ENCODE data around the gene COL23A1. TPM values are rescaled to one million over a fixed set of nuclear protein-coding genes. Genes with fewer than 3 reads are reported as not detected.

Gene COL23A1
- total RNA-seq, 1 experiment from 2014 or later: 15.0 TPM

DNA sequence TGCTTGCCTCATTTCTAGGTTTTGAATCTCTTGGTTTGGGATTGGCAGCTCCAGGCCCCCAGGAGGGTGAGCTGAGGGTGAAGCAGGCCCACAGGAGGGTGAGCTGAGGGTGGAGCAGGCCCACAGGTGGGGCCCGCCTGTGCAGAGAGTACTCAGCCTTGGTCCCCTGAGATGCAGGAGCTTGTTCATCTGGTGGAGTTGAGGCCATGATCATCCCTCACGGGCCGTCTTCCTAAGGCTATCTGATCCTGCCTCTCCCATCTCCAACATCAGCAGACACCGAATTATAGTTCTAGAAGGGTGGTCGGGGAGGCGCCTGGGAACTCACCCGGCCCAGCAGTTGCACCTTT is 225.9 kb downstream of the COL23A1 start (continued):
- TF ChIP-seq NFYB (CRISPR knock-in tag; conservative IDR thresholded peaks at IDR 0.05; ENCODE audit: low read depth) (no peak), HMGA2 (CRISPR knock-in tag; IDR thresholded peaks at IDR 0.05) (no peak)

DNA sequence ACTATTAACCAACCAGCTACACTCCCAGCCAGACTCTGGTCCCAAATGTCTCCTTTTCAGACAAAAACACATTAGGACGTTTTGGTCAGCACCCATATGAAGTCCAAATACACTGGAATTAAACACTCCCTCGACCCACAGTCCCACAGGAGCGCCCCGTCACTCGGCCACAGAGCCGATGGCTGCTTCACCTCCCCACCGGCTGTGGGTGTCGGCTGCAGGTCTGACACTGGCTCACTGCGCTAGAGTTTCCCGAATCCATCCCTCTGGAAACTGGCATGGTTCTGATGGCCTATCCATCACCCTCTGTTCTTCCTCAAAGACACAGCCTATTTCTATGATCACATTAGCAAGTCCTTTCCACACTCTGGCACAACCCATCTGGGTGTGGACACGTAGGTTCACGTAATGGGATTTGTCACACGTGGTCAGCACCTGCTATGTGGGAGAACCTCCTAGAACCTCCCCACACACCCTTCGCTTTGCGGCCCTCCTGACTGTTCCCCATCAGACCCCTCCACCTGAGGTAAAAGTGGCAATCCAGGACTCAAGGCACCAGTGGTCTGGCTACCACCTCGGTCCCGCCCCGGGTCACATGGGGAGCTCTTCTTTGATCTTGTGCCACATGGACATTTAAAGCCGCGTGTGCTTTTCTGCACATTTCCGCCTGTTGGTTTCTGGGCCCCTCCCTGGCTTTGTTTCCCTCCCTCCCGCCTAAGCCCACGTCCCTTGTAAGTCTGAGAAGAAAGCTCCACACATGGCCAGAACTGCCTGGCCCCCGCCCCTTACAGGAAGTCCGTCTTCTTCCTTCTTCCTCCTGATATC is 226.5 kb downstream of the COL23A1 start:
- H3K4me3 Mint-ChIP-seq: no peak overlapping the region
- TF ChIP-seq SMAD3 (CRISPR knock-in tag; IDR thresholded peaks at IDR 0.05; ENCODE audit: borderline replicate concordance): no peak
- ChIA-PET POLR2A (no interaction called here), CTCF (no interaction called here)
- H3K4me1 Mint-ChIP-seq: peaks cover 22% of the 10 kb centered on the region
- H3K36me3 Mint-ChIP-seq: no peaks in the 10 kb centered on the region; the same call in 1 of the 2 replicates
- ATAC-seq: no peak
- 0 out of 2 replicates have a peak overlapping the region, but pooled peaks have one; percentile 14 for H3K27ac Mint-ChIP-seq
- H3K9me3 Mint-ChIP-seq: no peaks in the 10 kb centered on the region
- no peaks in the 10 kb centered on the region for H3K27me3 Mint-ChIP-seq (ENCODE audit: low read depth)
- DNase-seq (ENCODE audit: low spot score): no peak

DNA sequence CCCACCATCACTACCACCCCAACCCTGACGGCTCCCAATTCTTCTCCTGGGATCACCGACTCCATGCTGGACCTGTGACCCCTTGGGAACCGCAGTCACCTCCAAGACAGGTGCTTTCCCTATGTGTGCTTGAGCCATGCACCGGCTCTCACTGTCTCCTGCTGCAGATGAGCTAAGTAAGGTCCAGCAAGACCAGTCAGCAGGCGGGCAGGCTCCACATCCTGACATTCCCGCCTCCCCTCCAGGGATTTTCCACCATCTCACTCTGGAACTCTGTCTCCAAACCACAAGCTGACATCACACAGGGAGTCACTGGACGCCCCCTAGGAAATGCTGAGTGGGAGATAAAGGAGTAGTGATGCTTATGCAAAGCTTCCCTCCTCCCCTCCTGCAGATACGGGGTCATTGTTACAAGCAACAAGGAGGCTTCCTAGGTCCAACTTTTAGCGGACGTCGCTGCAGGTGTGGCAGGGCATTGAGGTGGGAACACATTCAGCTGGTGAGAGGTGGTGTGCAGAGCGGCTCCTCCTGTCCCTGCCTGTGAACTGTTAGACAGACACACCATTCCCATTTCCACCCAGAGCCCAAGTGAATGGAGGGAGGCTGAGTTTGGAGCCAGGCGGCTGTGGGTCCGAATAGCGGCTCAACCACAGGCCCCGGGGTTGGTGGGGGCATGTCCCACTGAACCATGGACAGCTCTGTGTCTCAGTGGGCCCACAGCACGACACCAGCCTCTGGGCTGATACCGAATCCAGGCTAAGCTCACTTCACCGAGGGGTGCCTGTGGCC is 228.3 kb downstream of the COL23A1 start:
- no peak for DNase-seq (ENCODE audit: low spot score)
- Mint-ChIP-seq H3K27me3 (ENCODE audit: low read depth) (no peaks in the 10 kb centered on the region), H3K27ac (peak overlapping the region; percentile 26; the same call in 1 of the 2 replicates), H3K9me3 (peaks cover 9% of the 10 kb centered on the region), H3K4me1 (peaks cover 34% of the 10 kb centered on the region), H3K36me3 (no peaks in the 10 kb centered on the region), H3K4me3 (no peak overlapping the region)
- POLR2A ChIA-PET: no interaction called here
- TF ChIP-seq ZNF232 (CRISPR knock-in tag; IDR thresholded peaks at IDR 0.05): no peak
- no peak for TF ChIP-seq ZNF121 (CRISPR knock-in tag; IDR thresholded peaks at IDR 0.05)
- TF ChIP-seq GTF2I (CRISPR knock-in tag; conservative IDR thresholded peaks at IDR 0.05): no peak
- TF ChIP-seq, protein P1, sequence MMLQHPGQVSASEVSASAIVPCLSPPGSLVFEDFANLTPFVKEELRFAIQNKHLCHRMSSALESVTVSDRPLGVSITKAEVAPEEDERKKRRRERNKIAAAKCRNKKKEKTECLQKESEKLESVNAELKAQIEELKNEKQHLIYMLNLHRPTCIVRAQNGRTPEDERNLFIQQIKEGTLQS (CRISPR knock-in tag; conservative IDR thresholded peaks at IDR 0.05): no peak
- TF ChIP-seq, protein P2, sequence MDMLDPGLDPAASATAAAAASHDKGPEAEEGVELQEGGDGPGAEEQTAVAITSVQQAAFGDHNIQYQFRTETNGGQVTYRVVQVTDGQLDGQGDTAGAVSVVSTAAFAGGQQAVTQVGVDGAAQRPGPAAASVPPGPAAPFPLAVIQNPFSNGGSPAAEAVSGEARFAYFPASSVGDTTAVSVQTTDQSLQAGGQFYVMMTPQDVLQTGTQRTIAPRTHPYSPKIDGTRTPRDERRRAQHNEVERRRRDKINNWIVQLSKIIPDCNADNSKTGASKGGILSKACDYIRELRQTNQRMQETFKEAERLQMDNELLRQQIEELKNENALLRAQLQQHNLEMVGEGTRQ (CRISPR knock-in tag; IDR thresholded peaks at IDR 0.05): no peak
- no peak for TF ChIP-seq NFATC4 (CRISPR knock-in tag; IDR thresholded peaks at IDR 0.05)
- no peak for TF ChIP-seq SP1 (CRISPR knock-in tag; conservative IDR thresholded peaks at IDR 0.05)
- TF ChIP-seq, protein P3, sequence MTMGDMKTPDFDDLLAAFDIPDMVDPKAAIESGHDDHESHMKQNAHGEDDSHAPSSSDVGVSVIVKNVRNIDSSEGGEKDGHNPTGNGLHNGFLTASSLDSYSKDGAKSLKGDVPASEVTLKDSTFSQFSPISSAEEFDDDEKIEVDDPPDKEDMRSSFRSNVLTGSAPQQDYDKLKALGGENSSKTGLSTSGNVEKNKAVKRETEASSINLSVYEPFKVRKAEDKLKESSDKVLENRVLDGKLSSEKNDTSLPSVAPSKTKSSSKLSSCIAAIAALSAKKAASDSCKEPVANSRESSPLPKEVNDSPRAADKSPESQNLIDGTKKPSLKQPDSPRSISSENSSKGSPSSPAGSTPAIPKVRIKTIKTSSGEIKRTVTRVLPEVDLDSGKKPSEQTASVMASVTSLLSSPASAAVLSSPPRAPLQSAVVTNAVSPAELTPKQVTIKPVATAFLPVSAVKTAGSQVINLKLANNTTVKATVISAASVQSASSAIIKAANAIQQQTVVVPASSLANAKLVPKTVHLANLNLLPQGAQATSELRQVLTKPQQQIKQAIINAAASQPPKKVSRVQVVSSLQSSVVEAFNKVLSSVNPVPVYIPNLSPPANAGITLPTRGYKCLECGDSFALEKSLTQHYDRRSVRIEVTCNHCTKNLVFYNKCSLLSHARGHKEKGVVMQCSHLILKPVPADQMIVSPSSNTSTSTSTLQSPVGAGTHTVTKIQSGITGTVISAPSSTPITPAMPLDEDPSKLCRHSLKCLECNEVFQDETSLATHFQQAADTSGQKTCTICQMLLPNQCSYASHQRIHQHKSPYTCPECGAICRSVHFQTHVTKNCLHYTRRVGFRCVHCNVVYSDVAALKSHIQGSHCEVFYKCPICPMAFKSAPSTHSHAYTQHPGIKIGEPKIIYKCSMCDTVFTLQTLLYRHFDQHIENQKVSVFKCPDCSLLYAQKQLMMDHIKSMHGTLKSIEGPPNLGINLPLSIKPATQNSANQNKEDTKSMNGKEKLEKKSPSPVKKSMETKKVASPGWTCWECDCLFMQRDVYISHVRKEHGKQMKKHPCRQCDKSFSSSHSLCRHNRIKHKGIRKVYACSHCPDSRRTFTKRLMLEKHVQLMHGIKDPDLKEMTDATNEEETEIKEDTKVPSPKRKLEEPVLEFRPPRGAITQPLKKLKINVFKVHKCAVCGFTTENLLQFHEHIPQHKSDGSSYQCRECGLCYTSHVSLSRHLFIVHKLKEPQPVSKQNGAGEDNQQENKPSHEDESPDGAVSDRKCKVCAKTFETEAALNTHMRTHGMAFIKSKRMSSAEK (CRISPR knock-in tag; IDR thresholded peaks at IDR 0.05; ENCODE audit: borderline replicate concordance): no peak
- TF ChIP-seq, protein P4, sequence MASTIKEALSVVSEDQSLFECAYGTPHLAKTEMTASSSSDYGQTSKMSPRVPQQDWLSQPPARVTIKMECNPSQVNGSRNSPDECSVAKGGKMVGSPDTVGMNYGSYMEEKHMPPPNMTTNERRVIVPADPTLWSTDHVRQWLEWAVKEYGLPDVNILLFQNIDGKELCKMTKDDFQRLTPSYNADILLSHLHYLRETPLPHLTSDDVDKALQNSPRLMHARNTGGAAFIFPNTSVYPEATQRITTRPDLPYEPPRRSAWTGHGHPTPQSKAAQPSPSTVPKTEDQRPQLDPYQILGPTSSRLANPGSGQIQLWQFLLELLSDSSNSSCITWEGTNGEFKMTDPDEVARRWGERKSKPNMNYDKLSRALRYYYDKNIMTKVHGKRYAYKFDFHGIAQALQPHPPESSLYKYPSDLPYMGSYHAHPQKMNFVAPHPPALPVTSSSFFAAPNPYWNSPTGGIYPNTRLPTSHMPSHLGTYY (CRISPR knock-in tag; IDR thresholded peaks at IDR 0.05): no peak
- TF ChIP-seq GABPB1 (CRISPR knock-in tag; IDR thresholded peaks at IDR 0.05): no peak
- TF ChIP-seq SMAD3 (CRISPR knock-in tag; IDR thresholded peaks at IDR 0.05; ENCODE audit: borderline replicate concordance): no peak
- ATAC-seq: no peak
- CTCF ChIA-PET: interaction anchor here (0.8 to 1.0 kb wide), 3 partner anchors 13 to 88 kb away, joined by 3 read pairs; no protein-coding TSS in a partner anchor
